DOHH2 (cell line): ENCODE data around the gene TMEM256.

Experiments used
- CTCF ChIP-seq: fragments of 200-600 bp; sonication (generic); IDR thresholded peaks from one replicate; pipeline ENCODE4 v1.5.1; 2014; ENCODE audit warnings: antibody characterized with exemption, mild to moderate bottlenecking, low read depth, low read length; ENCODE audit not compliant: poor library complexity, severe bottlenecking
- EZH2phosphoT487 ChIP-seq: fragments of 200-600 bp; sonication (generic); IDR thresholded peaks from 2 replicates; pipeline ENCODE4 v1.6.1; 2017; ENCODE audit warnings: borderline replicate concordance, mild to moderate bottlenecking, antibody characterized with exemption, low read length, moderate library complexity, mixed read lengths

- TF ChIP-seq CTCF (no peak), EZH2phosphoT487 (no peak)
These were observed at the start of gene TMEM256 for GRCh38 chr17:7403977-7404736.
